ENCODE results near the gene CHD6.

DNA sequence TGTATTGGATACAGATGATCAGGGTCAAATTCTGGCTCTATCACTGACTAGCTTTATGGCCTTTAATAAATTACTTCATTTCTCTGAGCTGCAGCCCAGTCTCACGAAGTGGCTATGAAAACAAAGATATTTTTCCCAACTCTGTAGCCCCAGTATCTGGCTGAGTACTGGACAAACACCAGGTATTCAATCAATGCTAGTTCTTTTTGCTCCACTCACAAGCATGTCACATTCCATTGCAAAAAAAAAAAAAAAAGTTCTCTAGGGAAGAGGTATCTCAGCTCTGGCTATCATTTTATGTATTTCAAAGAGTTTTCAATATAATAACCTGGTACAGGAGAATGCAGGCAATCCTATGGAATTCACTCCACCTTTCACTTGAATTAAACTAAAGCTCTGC lies 3.1 kb downstream of the CHD6 start:
- TF ChIP-seq, protein P1, sequence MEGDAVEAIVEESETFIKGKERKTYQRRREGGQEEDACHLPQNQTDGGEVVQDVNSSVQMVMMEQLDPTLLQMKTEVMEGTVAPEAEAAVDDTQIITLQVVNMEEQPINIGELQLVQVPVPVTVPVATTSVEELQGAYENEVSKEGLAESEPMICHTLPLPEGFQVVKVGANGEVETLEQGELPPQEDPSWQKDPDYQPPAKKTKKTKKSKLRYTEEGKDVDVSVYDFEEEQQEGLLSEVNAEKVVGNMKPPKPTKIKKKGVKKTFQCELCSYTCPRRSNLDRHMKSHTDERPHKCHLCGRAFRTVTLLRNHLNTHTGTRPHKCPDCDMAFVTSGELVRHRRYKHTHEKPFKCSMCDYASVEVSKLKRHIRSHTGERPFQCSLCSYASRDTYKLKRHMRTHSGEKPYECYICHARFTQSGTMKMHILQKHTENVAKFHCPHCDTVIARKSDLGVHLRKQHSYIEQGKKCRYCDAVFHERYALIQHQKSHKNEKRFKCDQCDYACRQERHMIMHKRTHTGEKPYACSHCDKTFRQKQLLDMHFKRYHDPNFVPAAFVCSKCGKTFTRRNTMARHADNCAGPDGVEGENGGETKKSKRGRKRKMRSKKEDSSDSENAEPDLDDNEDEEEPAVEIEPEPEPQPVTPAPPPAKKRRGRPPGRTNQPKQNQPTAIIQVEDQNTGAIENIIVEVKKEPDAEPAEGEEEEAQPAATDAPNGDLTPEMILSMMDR (conservative IDR thresholded peaks at IDR 0.05; ENCODE audit: low read depth, low read length), result no peak
- no peak for TF ChIP-seq EZH2 (IDR thresholded peaks at IDR 0.05; ENCODE audit: borderline replicate concordance, low read depth, low read length, poor library complexity, severe bottlenecking)

Measured in A673 (cell line).